K562 (cell line): ENCODE measurements around the gene MPIG6B. TPM values are rescaled to one million over a fixed set of nuclear protein-coding genes. Genes with fewer than 3 reads are reported as not detected.

Source experiments
- ETS1 ChIP-seq: conservative IDR thresholded peaks from 2 replicates; pipeline ENCODE4 v1.6.1; 2011; ENCODE audit warnings: low read depth, mild to moderate bottlenecking, low read length; ENCODE audit not compliant: control insufficient read depth
- ETS2 ChIP-seq: IDR thresholded peaks from 2 replicates; pipeline ENCODE4 v1.6.1; 2016; ENCODE audit warnings: borderline replicate concordance, missing genetic modification characterization, mild to moderate bottlenecking, moderate library complexity, missing compliant biosample characterization; ENCODE audit not compliant: poor library complexity, severe bottlenecking
- MAZ ChIP-seq, 2 experiments: fragments of 450-650 bp in 1 of 2; sonication (generic) in 1 of 2; formaldehyde crosslinking; IDR thresholded peaks in 1 of 2; conservative IDR thresholded peaks in 1 of 2; 2 replicates each; pipeline versions ENCODE4 v1.4.0 to v1.5.0; 2020; ENCODE audit warnings: mild to moderate bottlenecking in 1 of 2, missing genetic modification reagents in 1 of 2
- MYNN ChIP-seq, 2 experiments: sonication (generic); formaldehyde crosslinking in 1 of 2; IDR thresholded peaks; 2 replicates each; pipeline versions ENCODE4 v1.5.0 to v1.6.1; 2016 to 2020; ENCODE audit warnings: antibody characterized with exemption in 1 of 2, missing genetic modification reagents in 1 of 2
- NR2F6 ChIP-seq: fragments of 450-650 bp; formaldehyde crosslinking; IDR thresholded peaks from 2 replicates; pipeline ENCODE4 v1.4.0; 2020; ENCODE audit warnings: mild to moderate bottlenecking
- POLR3G ChIP-seq: IDR thresholded peaks from 2 replicates; pipeline ENCODE4 v1.6.1; 2011; ENCODE audit not compliant: insufficient read length, insufficient replicate concordance; ENCODE audit errors: extremely low read depth
- TAF1 ChIP-seq: IDR thresholded peaks from 2 replicates; pipeline ENCODE4 v1.6.1; 2011; ENCODE audit warnings: mild to moderate bottlenecking, low read length, moderate library complexity; ENCODE audit not compliant: insufficient read depth, control insufficient read depth, severe bottlenecking; ENCODE audit errors: extremely low read depth
- TRIM25 ChIP-seq: fragments of 450-650 bp; IDR thresholded peaks from 2 replicates; pipeline ENCODE4 v1.7.0; 2016; ENCODE audit warnings: borderline replicate concordance
- YY1 ChIP-seq, 3 experiments: IDR thresholded peaks; 2 replicates each; pipeline ENCODE4 v1.6.1; 2011; ENCODE audit warnings: low read length in 2 of 3, mild to moderate bottlenecking in 2 of 3, moderate library complexity in 2 of 3, borderline replicate concordance in 1 of 3, control low read depth in 1 of 3, low read depth in 1 of 3; ENCODE audit not compliant: insufficient read depth in 3 of 3, insufficient replicate concordance in 2 of 3, control insufficient read depth in 1 of 3, insufficient read length in 1 of 3; ENCODE audit errors: extremely low read depth in 1 of 3
- ZMIZ1 ChIP-seq, 2 experiments: fragments of 150-350 bp in 1 of 2; IDR thresholded peaks; 2 replicates each; pipeline ENCODE4 v1.6.1; 2012 to 2016; ENCODE audit warnings: low read depth in 2 of 2, low read length in 2 of 2, mild to moderate bottlenecking in 1 of 2, moderate library complexity in 1 of 2
- ZNF217 ChIP-seq: sonication (generic); formaldehyde crosslinking; IDR thresholded peaks from 2 replicates; pipeline ENCODE4 v1.8.0; 2022; ENCODE audit warnings: mild to moderate bottlenecking, missing genetic modification reagents
- polyA plus RNA-seq, 8 experiments: library from polyadenylated mRNA; depleted of rRNA in 4 of 8; stranded (reverse) in 5 of 8; unstranded in 3 of 8; fragments of >200 nt; fragmentation: Nextera tagmentation in 2 of 8; fragmentation: Illumina TruSeq in 1 of 8; extraction: Ambion mirVana in 2 of 8; extraction: Trizol in 1 of 8; gene quantifications; 2 replicates each; pipeline versions ENCODE4 v1.2.1 to v1.2.3, GENCODE V29; 2011 to 2014; ENCODE audit warnings: inconsistent platforms in 1 of 8, missing spikeins in 1 of 8
- total RNA-seq, 7 experiments: library from RNA; depleted of rRNA in 6 of 7; stranded (reverse); fragments of >200 nt in 6 of 7; fragmentation: Illumina TruSeq in 2 of 7; extraction: Trizol in 2 of 7; gene quantifications; 2 replicates each; pipeline versions ENCODE4 v1.2.1 to v1.2.3, GENCODE V29; 2011 to 2021; ENCODE audit warnings: low replicate concordance in 1 of 7
- TF ChIP-seq, protein P1 (sequence below): fragments of 450-650 bp; IDR thresholded peaks from 2 replicates; pipeline ENCODE4 v1.7.1; 2018; ENCODE audit warnings: mild to moderate bottlenecking, low read depth; ENCODE audit not compliant: partially characterized antibody
- TF ChIP-seq, protein P2 (sequence below): fragments of 450-650 bp; IDR thresholded peaks from 2 replicates; pipeline ENCODE4 v1.6.1; 2016; ENCODE audit warnings: antibody characterized with exemption

The MPIG6B gene
- total and polyA plus RNA-seq, 9 of the 15 experiments (the other 6 are each of a cell fraction or from before 2014, with no cell fraction given): 0.11 to 1.2 (median 0.28) TPM; not detected in 1

GRCh38 chr6:31729979-31730630, 6.9 kb downstream of the MPIG6B start (continued):
- TF ChIP-seq TRIM25: no peak
- peak in 2 of 3 experiments; percentile 66 to 75 for TF ChIP-seq YY1 (IDR thresholded peaks at IDR 0.05; ENCODE audit: borderline replicate concordance in 1 of 3, control insufficient read depth in 1 of 3, extremely low read depth in 1 of 3, insufficient read depth in 3 of 3, insufficient read length in 1 of 3, insufficient replicate concordance in 2 of 3, low read depth in 1 of 3, low read length in 2 of 3)
- peak; percentile 78 to 99 for TF ChIP-seq MAZ (CRISPR knock-in tag; conservative IDR thresholded peaks at IDR 0.05 in 1 of 2, IDR thresholded peaks at IDR 0.05 in 1 of 2)
- no peak for TF ChIP-seq MYNN (IDR thresholded peaks at IDR 0.05)
- no peak for TF ChIP-seq MYNN (CRISPR knock-in tag; IDR thresholded peaks at IDR 0.05)
- TF ChIP-seq NR2F6 (CRISPR knock-in tag): peak; percentile 98
- TF ChIP-seq ZNF217 (CRISPR knock-in tag): no peak
- peak; percentile 69 for TF ChIP-seq TAF1
- no peak for TF ChIP-seq POLR3G
- TF ChIP-seq, protein P1, sequence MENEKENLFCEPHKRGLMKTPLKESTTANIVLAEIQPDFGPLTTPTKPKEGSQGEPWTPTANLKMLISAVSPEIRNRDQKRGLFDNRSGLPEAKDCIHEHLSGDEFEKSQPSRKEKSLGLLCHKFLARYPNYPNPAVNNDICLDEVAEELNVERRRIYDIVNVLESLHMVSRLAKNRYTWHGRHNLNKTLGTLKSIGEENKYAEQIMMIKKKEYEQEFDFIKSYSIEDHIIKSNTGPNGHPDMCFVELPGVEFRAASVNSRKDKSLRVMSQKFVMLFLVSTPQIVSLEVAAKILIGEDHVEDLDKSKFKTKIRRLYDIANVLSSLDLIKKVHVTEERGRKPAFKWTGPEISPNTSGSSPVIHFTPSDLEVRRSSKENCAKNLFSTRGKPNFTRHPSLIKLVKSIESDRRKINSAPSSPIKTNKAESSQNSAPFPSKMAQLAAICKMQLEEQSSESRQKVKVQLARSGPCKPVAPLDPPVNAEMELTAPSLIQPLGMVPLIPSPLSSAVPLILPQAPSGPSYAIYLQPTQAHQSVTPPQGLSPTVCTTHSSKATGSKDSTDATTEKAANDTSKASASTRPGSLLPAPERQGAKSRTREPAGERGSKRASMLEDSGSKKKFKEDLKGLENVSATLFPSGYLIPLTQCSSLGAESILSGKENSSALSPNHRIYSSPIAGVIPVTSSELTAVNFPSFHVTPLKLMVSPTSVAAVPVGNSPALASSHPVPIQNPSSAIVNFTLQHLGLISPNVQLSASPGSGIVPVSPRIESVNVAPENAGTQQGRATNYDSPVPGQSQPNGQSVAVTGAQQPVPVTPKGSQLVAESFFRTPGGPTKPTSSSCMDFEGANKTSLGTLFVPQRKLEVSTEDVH: no peak
- TF ChIP-seq ETS2 (tag): no peak
- peak in 1 of 2 experiments; percentile 74; a peak in 2 of 4 replicates for TF ChIP-seq ZMIZ1 (IDR thresholded peaks at IDR 0.05; ENCODE audit: low read depth in 2 of 2, low read length in 2 of 2)
- TF ChIP-seq, protein P2, sequence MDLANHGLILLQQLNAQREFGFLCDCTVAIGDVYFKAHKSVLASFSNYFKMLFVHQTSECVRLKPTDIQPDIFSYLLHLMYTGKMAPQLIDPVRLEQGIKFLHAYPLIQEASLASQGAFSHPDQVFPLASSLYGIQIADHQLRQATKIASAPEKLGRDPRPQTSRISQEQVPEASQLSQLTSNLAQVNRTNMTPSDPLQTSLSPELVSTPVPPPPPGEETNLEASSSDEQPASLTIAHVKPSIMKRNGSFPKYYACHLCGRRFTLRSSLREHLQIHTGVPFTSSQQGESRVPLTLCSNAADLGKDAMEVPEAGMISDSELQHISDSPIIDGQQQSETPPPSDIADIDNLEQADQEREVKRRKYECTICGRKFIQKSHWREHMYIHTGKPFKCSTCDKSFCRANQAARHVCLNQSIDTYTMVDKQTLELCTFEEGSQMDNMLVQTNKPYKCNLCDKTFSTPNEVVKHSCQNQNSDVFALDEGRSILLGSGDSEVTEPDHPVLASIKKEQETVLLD: no peak; the same call in none of the 2 replicates
- TF ChIP-seq ETS1: peak; percentile 71; the same call in 1 of the 2 replicates
